Activated CD8-positive, alpha-beta T cell treated with anti-CD3 and anti-CD28 coated beads for 36 hours (primary cell): ENCODE measurements around the gene TMIGD2. TPM values are rescaled to one million over a fixed set of nuclear protein-coding genes. Genes with fewer than 3 reads are reported as not detected.
A peak's percentile ranks its signal among the peaks of the same experiment; 100 is the strongest.

Source experiments
- ATAC-seq: fragments of 200-7000 bp; cut with Tn5 transposase; one replicate; pipeline ENCODE4 v1.10.0; 2021; ENCODE audit warnings: mild to moderate bottlenecking, moderate library complexity
- CTCF ChIA-PET: fragments of 350-600 bp; sonication (Branson Sonifier 250); formaldehyde crosslinking; loops from one replicate; lab custom pipeline; 2021; ENCODE audit warnings: antibody characterized with exemption; lab: Charles Lee
- POLR2A ChIA-PET: fragments of 350-600 bp; sonication (Branson Sonifier 250); formaldehyde crosslinking; loops from one replicate; lab custom pipeline; 2021; ENCODE audit warnings: antibody characterized with exemption; lab: Charles Lee
- DNase-seq: peaks from one replicate; pipeline ENCODE4 v3.0.0-alpha.2; 2020
- H3K27ac Mint-ChIP-seq: one replicate; pipeline ENCODE4 v1.8.0; 2021; ENCODE audit warnings: mild to moderate bottlenecking, mixed read lengths
- H3K27me3 Mint-ChIP-seq: one replicate; pipeline ENCODE4 v1.8.0; 2021; ENCODE audit warnings: mixed read lengths
- H3K36me3 Mint-ChIP-seq: one replicate; pipeline ENCODE4 v1.8.0; 2021; ENCODE audit warnings: low read depth, mixed read lengths
- H3K4me1 Mint-ChIP-seq: one replicate; pipeline ENCODE4 v1.8.0; 2021; ENCODE audit warnings: low read depth, mixed read lengths
- H3K4me3 Mint-ChIP-seq: one replicate; pipeline ENCODE4 v1.8.0; 2021; ENCODE audit warnings: mild to moderate bottlenecking, moderate library complexity, mixed read lengths
- H3K9me3 Mint-ChIP-seq: one replicate; pipeline ENCODE4 v1.8.0; 2021; ENCODE audit warnings: mixed read lengths
- intact Hi-C: fragments of 100-400 bp; cut with micrococcal nuclease; formaldehyde crosslinking; loops from one replicate; pipeline ENCODE4 v1.10.0; 2022
- total RNA-seq, 2 experiments: library from RNA; stranded (reverse); gene quantifications; one replicate each; pipeline ENCODE4 v1.2.3, GENCODE V29; 2021
- TF ChIP-seq, protein P1 (sequence below): fragments of 200-600 bp; IDR thresholded peaks from one replicate; pipeline ENCODE4 v1.8.0; 2022; ENCODE audit warnings: antibody characterized with exemption, mild to moderate bottlenecking

The TMIGD2 gene
- total RNA-seq, 2 experiments from 2014 or later: 13.6 to 14.8 TPM

GRCh38 chr19:4326837-4327251 is 24.7 kb upstream of the TMIGD2 start:
- intact Hi-C loops: no loop called here
- ChIA-PET POLR2A (no interaction called here), CTCF (no interaction called here)
- TF ChIP-seq, protein P1, sequence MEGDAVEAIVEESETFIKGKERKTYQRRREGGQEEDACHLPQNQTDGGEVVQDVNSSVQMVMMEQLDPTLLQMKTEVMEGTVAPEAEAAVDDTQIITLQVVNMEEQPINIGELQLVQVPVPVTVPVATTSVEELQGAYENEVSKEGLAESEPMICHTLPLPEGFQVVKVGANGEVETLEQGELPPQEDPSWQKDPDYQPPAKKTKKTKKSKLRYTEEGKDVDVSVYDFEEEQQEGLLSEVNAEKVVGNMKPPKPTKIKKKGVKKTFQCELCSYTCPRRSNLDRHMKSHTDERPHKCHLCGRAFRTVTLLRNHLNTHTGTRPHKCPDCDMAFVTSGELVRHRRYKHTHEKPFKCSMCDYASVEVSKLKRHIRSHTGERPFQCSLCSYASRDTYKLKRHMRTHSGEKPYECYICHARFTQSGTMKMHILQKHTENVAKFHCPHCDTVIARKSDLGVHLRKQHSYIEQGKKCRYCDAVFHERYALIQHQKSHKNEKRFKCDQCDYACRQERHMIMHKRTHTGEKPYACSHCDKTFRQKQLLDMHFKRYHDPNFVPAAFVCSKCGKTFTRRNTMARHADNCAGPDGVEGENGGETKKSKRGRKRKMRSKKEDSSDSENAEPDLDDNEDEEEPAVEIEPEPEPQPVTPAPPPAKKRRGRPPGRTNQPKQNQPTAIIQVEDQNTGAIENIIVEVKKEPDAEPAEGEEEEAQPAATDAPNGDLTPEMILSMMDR: no peak
- ATAC-seq: no peak
- H3K27me3 Mint-ChIP-seq: no peaks in the 10 kb centered on the region
- no peak overlapping the region for H3K27ac Mint-ChIP-seq
- peaks cover 16% of the 10 kb centered on the region for H3K36me3 Mint-ChIP-seq
- peaks cover 4% of the 10 kb centered on the region for H3K9me3 Mint-ChIP-seq
- H3K4me1 Mint-ChIP-seq: peaks cover 26% of the 10 kb centered on the region
- DNase-seq: peak; percentile 46
- H3K4me3 Mint-ChIP-seq: peak overlapping the region; percentile 93

DNA sequence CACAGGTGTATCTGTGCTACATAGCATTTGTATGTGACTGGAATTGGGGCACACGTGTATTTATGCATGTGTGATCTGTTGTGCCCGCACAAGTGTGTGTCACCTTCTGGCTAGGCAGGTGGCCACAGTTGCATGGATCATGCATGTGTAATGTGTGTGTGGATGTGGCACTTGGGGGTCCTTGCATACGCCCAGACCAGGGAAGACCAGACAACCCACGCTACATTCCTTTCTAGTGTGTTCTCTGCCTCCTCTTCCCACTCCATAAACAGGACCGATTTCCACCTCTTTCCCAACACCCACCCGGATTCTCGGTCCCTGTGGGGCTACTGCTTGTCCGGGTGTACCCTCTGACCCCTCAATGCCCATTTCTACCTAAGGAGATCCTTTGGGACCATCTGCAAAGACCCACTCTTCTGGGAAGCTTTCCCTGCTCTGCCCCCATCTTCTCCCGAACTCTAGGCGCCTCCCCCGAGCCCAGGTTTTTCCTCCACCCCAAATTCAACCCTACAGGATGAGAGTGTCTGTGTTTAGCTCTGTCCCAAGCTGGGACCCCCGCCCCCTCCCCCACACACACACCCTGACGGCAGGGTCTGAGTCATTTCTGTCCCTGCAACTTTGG is 24.1 kb upstream of the TMIGD2 start:
- intact Hi-C loops: no loop called here
- H3K27ac Mint-ChIP-seq: no peak overlapping the region
- H3K4me3 Mint-ChIP-seq: peak overlapping the region; percentile 37
- CTCF ChIA-PET: no interaction called here
- DNase-seq: no peak
- peaks cover 16% of the 10 kb centered on the region for H3K36me3 Mint-ChIP-seq
- TF ChIP-seq, protein P1: no peak
- POLR2A ChIA-PET: no interaction called here
- ATAC-seq: no peak
- peaks cover 26% of the 10 kb centered on the region for H3K4me1 Mint-ChIP-seq
- peaks cover 4% of the 10 kb centered on the region for H3K9me3 Mint-ChIP-seq
- no peaks in the 10 kb centered on the region for H3K27me3 Mint-ChIP-seq

GRCh38 chr19:4324228-4324627 is 22.0 kb upstream of the TMIGD2 start:
- H3K27ac Mint-ChIP-seq: no peak overlapping the region
- H3K36me3 Mint-ChIP-seq: peaks cover 14% of the 10 kb centered on the region
- H3K9me3 Mint-ChIP-seq: peaks cover 12% of the 10 kb centered on the region
- intact Hi-C loops: no loop called here
- no peaks in the 10 kb centered on the region for H3K27me3 Mint-ChIP-seq
- H3K4me3 Mint-ChIP-seq: no peak overlapping the region
- ChIA-PET CTCF (interaction anchor here (1.8 kb wide), 1 partner anchor 29 kb away, joined by 8 read pairs; no protein-coding TSS in a partner anchor), POLR2A (interaction anchor here (1.1 to 1.2 kb wide), 3 partner anchors 9 to 46 kb away, joined by 3 to 4 read pairs (median 3); no protein-coding TSS in a partner anchor)
- TF ChIP-seq, protein P1: no peak
- ATAC-seq: no peak
- no peak for DNase-seq
- peaks cover 21% of the 10 kb centered on the region for H3K4me1 Mint-ChIP-seq

DNA sequence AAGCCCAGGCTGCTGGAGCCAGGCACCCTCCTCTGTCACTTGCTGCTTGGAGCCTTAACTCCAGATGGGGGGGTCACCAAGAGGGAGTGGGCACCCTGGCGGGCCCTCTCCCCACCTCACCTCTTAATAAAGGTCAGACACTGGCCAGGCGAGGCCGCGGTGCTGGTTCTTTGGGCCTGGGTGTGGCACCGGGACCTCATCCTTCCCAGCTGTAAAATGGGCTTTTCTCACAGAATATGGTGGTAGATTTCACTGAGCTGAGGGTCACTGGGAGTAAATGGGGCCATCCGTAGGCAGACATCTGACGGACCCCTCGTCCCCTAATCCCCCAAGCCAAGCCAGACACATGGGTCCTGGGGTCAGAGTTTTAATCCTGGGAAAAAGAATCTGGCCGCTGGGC is 21.5 kb upstream of the TMIGD2 start:
- TF ChIP-seq, protein P1: no peak
- intact Hi-C loops: no loop called here
- H3K4me3 Mint-ChIP-seq: no peak overlapping the region
- POLR2A ChIA-PET: interaction anchor here (1.0 to 1.4 kb wide), 5 partner anchors 10 to 46 kb away, joined by 3 to 4 read pairs (median 3); partner anchors contain the start of gene FSD1
- H3K27ac Mint-ChIP-seq: no peak overlapping the region
- CTCF ChIA-PET: interaction anchor here (1.8 kb wide), 1 partner anchor 29 kb away, joined by 8 read pairs; no protein-coding TSS in a partner anchor
- ATAC-seq (no peak), DNase-seq (no peak)
- H3K27me3 Mint-ChIP-seq: no peaks in the 10 kb centered on the region
- H3K4me1 Mint-ChIP-seq: peaks cover 20% of the 10 kb centered on the region
- peaks cover 17% of the 10 kb centered on the region for H3K9me3 Mint-ChIP-seq
- H3K36me3 Mint-ChIP-seq: peaks cover 16% of the 10 kb centered on the region
